ENCODE measurements around the gene SMYD4. TPM values are rescaled to one million over a fixed set of nuclear protein-coding genes. Genes with fewer than 3 reads are reported as not detected.
"Not testable (repeated sequence)": the region's sequence is repeated elsewhere in the genome, so short reads cannot be mapped to it uniquely, and the experiment has no call there.

SMYD4 gene
- total RNA-seq, 1 experiment from 2014 or later, result 28.1 TPM

DNA sequence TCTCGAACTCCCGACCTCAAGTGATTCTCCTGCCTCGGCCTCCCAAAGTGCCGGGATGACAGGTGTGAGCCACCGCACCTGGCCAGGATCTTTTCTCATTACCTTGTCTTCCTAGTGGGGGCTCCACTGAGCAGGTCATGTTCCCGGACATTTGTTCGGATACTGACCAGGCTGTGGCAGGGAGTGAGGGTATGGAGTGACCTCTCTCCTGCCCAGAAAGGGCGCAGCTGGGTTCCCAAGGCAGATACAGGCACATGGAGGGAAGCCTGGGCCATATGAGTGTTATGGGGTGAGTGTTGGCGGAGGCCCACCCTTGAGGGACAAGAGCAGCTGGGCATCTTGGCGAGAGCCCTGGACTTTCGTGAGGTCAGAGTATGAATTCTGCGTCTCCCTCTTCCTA lies 62.3 kb downstream of the SMYD4 start:
- no peak for DNase-seq (ENCODE audit: low spot score)
- intact Hi-C loops (cut with micrococcal nuclease; ENCODE audit: unreplicated experiment), result no loop called here
- no TSS peak for BruUV-seq (replicated peaks)
- CTCF ChIA-PET, result no interaction called here
- no peak overlapping the region for H3K4me3 ChIP-seq (ENCODE audit: low read depth, low read length, poor library complexity, severe bottlenecking)
- no peaks in the 10 kb centered on the region for H3K27me3 ChIP-seq (replicated peaks; ENCODE audit: insufficient read depth, low read depth, low read length, poor library complexity)
- peaks cover 13% of the 10 kb centered on the region for H3K36me3 ChIP-seq (ENCODE audit: insufficient read depth, low read length, poor library complexity, severe bottlenecking)
- H3K4me1 ChIP-seq (ENCODE audit: insufficient read depth, low read length, poor library complexity, severe bottlenecking), result peaks cover 21% of the 10 kb centered on the region
- POLR2A ChIA-PET (ENCODE audit: low non-redundant PET), result no interaction called here
- TF ChIP-seq CTCF (conservative IDR thresholded peaks at IDR 0.05; ENCODE audit: low read depth, low read length) (0 out of 2 replicates have a peak, but pooled peaks have one; percentile 19), EZH2 (IDR thresholded peaks at IDR 0.05; ENCODE audit: borderline replicate concordance, low read depth, low read length, poor library complexity, severe bottlenecking) (no peak)
- no peaks in the 10 kb centered on the region for H3K9me3 ChIP-seq (ENCODE audit: low read depth, low read length, poor library complexity, severe bottlenecking)
- no peak overlapping the region for H3K27ac ChIP-seq (ENCODE audit: low read depth, low read length, poor library complexity, severe bottlenecking)

GRCh38 chr17:1766382-1767135 lies 63.1 kb downstream of the SMYD4 start:
- peaks cover 26% of the 10 kb centered on the region for H3K4me1 ChIP-seq (ENCODE audit: insufficient read depth, low read length, poor library complexity, severe bottlenecking)
- no peaks in the 10 kb centered on the region for H3K27me3 ChIP-seq (replicated peaks; ENCODE audit: insufficient read depth, low read depth, low read length, poor library complexity)
- H3K27ac ChIP-seq (ENCODE audit: low read depth, low read length, poor library complexity, severe bottlenecking), result no peak overlapping the region
- H3K9me3 ChIP-seq (ENCODE audit: low read depth, low read length, poor library complexity, severe bottlenecking), result no peaks in the 10 kb centered on the region
- intact Hi-C loops (cut with micrococcal nuclease; ENCODE audit: unreplicated experiment), result no loop called here
- CTCF ChIA-PET, result interaction anchor here (0.6 kb wide), 1 partner anchor 385 kb away, joined by 8 read pairs; no protein-coding TSS in a partner anchor
- peaks cover 8% of the 10 kb centered on the region for H3K36me3 ChIP-seq (ENCODE audit: insufficient read depth, low read length, poor library complexity, severe bottlenecking)
- H3K4me3 ChIP-seq (ENCODE audit: low read depth, low read length, poor library complexity, severe bottlenecking), result no peak overlapping the region
- POLR2A ChIA-PET (ENCODE audit: low non-redundant PET), result no interaction called here
- no TSS peak for BruUV-seq (replicated peaks)
- DNase-seq (ENCODE audit: low spot score), result no peak
- TF ChIP-seq EZH2 (IDR thresholded peaks at IDR 0.05; ENCODE audit: borderline replicate concordance, low read depth, low read length, poor library complexity, severe bottlenecking) (no peak), CTCF (conservative IDR thresholded peaks at IDR 0.05; ENCODE audit: low read depth, low read length) (no peak)

DNA sequence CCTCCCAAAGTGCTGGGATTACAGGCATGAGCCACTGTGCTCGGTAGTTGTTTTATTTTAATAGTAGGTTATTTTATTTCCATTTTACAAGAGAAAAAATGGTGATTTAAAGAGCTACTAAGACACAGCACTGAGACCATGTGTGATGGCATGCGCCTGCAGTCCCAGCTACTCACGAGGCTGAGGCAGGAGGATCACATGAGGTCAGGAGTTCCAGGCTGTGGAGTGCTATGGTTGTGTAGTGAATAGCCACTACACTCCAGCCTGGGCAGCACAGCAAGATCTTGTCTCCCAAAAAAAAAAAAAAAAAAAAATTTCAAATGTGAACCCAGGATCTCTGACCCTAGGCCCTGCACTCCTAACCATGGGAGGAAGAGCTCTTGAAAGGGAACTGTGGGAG lies 64.1 kb downstream of the SMYD4 start:
- Histone ChIP-seq H3K4me3 (ENCODE audit: low read depth, low read length, poor library complexity, severe bottlenecking) (no peak overlapping the region), H3K27ac (ENCODE audit: low read depth, low read length, poor library complexity, severe bottlenecking) (no peak overlapping the region), H3K36me3 (ENCODE audit: insufficient read depth, low read length, poor library complexity, severe bottlenecking) (peaks cover 6% of the 10 kb centered on the region), H3K27me3 (replicated peaks; ENCODE audit: insufficient read depth, low read depth, low read length, poor library complexity) (no peaks in the 10 kb centered on the region), H3K9me3 (ENCODE audit: low read depth, low read length, poor library complexity, severe bottlenecking) (no peaks in the 10 kb centered on the region), H3K4me1 (ENCODE audit: insufficient read depth, low read length, poor library complexity, severe bottlenecking) (peaks cover 26% of the 10 kb centered on the region)
- ChIA-PET POLR2A (ENCODE audit: low non-redundant PET) (no interaction called here), CTCF (interaction anchor here (0.6 kb wide), 1 partner anchor 386 kb away, joined by 8 read pairs; no protein-coding TSS in a partner anchor)
- DNase-seq (ENCODE audit: low spot score), result no peak
- no TSS peak for BruUV-seq (replicated peaks)
- intact Hi-C loops (cut with micrococcal nuclease; ENCODE audit: unreplicated experiment), result no loop called here
- no peak for TF ChIP-seq EZH2 (IDR thresholded peaks at IDR 0.05; ENCODE audit: borderline replicate concordance, low read depth, low read length, poor library complexity, severe bottlenecking)
- no peak for TF ChIP-seq CTCF (conservative IDR thresholded peaks at IDR 0.05; ENCODE audit: low read depth, low read length)

DNA sequence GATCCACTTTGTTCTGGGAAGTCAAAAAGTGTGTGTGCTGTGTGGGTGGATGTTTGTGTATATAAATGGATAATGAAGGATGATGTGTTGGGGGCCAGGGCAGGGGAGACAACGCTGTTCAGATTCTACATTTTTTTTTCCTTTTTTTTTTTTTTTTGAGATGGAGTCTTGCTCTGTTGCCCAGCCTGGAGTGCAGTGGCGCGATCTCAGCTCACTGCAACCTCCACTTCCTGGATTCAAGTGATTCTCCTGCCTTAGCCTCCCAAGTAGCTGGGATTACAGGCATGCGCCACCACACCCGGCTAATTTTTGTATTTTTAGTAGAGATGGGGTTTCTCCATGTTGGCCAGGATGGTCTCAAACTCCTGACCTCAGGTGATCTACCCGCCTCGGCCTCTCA lies 65.0 kb downstream of the SMYD4 start:
- H3K27me3 ChIP-seq (replicated peaks; ENCODE audit: insufficient read depth, low read depth, low read length, poor library complexity); BruUV-seq (replicated peaks); H3K27ac ChIP-seq (ENCODE audit: low read depth, low read length, poor library complexity, severe bottlenecking); H3K36me3 ChIP-seq (ENCODE audit: insufficient read depth, low read length, poor library complexity, severe bottlenecking); H3K4me3 ChIP-seq (ENCODE audit: low read depth, low read length, poor library complexity, severe bottlenecking); CTCF ChIA-PET; H3K9me3 ChIP-seq (ENCODE audit: low read depth, low read length, poor library complexity, severe bottlenecking); DNase-seq (ENCODE audit: low spot score): not testable (repeated sequence)
- peaks cover 26% of the 10 kb centered on the region for H3K4me1 ChIP-seq (ENCODE audit: insufficient read depth, low read length, poor library complexity, severe bottlenecking)
- intact Hi-C loops (cut with micrococcal nuclease; ENCODE audit: unreplicated experiment), result loop anchor here (5.0 kb wide), 1 partner anchor 42 kb away; the partner anchor contains the start of gene WDR81
- POLR2A ChIA-PET (ENCODE audit: low non-redundant PET), result interaction anchor here (0.7 kb wide), 1 partner anchor 14 kb away, joined by 9 read pairs; no protein-coding TSS in a partner anchor
